A172 (cell line): ENCODE measurements around the gene BACE2. TPM values are rescaled to one million over a fixed set of nuclear protein-coding genes. Genes with fewer than 3 reads are reported as not detected.
"Not testable (repeated sequence)": the region's sequence is repeated elsewhere in the genome, so short reads cannot be mapped to it uniquely, and the experiment has no call there.

Experiments used
- DNase-seq: peaks from one replicate; pipeline ENCODE4 v3.0.0-alpha.2; 2015; ENCODE audit warnings: low spot score
- total RNA-seq: library from RNA; depleted of rRNA; stranded (reverse); fragments of >200 nt; shearing (Covaris generic); gene quantifications from 2 replicates; pipeline ENCODE4 v1.2.3, GENCODE V29; 2014

The BACE2 gene
- total RNA-seq, 1 experiment from 2014 or later, result 46.6 TPM

DNA sequence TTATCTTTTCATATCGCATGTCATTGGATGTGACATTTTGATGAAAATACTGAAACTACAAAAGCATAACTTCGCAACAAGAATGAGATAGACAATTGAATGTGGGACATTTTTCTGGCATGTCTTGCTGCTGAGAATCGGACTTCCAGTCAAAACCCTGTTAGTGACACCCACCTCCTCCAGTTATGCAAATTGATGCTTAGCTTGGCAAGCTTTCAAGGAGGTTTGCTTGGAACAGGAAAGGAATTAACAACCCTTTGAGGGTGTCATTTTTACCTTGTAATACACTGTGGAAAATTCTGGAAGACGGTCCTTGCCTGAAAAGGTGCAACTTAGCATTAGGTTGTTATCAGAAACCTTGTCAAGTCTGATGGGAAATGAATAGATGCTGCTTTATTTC, 109.9 kb downstream of the BACE2 start:
- no peak for DNase-seq

DNA sequence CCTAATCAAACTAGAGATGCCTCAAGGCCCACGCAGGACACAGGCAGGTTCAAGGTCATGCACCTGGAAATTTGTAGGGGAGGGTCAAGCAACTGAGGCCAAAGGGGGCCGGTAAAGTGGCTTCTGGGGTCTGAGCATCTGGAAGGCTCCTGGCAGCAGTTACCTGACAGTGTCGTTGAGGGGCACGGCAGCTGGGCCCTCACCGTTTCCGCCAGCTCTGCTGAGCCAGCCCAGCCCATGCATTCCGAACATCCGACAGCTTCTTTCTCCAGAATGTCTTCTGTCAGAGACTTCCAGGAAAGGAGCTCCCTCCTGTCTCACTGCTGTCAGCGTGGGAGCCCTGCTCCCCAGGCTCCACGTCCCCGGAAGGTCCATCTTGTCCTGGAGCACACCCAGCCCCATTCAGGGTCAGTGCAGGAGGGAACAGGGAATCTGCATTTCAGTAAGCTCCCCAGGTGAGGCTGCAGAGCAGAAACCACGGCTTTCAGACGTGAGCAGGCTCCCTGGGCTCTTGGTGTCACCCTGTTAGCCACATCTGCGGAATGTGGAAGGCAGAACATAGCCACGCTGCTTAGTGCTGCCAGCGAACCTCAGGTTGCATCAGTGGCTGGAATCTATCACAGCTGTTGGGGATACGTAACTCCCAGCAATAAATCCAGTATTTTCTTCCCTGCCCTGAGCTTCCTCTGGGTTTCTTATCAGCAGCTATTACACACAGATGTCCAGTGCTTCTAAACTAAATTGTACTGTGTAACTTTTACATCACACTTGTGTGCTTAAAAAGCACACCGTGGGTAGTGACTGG, 112.4 kb downstream of the BACE2 start:
- peak; percentile 29 for DNase-seq

DNA sequence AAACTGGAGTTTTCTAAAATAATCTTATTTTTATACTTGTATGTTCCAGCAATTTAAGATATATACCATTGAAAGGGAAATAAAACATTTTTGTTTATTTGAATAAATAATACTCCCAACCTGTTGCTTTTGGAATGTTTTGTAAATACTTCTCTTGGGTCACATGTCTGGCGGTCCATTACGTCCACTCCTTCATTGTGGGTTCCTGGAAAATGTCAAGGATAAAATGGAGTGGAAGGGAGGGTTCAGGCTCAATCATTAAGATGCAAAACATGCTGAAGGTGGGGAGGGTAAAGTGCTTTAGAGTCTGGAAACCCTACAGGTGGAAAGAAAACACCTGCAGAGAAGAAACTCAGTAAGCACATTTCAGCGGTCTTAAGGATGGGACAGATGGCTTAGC, 114.5 kb downstream of the BACE2 start:
- DNase-seq, result no peak

DNA sequence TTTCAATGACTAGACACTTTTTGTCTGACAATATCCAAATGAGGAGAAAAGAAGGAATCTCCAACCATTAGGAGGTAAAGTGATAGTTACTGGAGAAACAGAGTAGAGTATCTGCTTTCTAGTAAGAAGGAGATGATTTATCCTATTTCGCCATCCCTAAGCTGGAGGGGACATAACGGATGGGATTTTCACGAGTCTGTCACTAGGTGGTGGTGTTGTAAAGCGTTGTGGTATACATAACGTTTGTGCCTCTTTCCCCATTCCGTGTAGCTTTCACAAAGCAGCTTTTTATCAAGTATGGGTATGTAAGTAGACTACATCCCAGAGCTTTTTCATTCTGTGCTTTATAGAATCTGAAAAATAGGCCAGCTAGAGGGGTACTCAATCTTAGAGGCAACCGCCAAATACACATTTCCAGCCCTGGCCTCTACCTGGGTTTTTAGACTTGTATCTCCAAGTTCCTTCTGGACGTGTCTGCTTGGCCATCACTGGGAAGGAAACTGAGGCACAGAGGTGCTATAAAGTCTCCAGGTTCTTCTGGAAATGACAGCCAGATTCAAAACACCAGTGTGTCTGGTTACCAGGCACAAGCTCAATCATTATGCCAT, 115.4 kb downstream of the BACE2 start:
- DNase-seq, result peak; percentile 89

DNA sequence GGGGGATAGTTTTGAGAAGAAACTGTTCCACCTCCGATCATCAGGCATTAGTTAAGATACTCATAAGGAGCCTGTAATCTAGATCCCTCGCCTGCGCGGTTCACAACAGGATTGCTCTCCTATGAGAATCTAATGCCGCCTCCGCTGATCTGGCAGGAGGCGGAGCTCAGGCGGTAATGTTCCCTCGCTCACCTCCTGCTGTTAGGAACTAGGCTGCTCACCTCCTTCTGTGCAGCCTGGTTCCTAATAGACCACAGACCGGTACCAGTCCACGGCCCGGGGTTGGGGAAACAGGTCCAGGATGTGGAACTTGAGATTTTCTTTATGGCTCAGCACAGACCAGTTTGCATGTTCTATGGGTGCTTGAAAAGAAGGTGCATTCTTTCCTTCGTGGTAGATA, 121.5 kb downstream of the BACE2 start:
- no peak for DNase-seq

DNA sequence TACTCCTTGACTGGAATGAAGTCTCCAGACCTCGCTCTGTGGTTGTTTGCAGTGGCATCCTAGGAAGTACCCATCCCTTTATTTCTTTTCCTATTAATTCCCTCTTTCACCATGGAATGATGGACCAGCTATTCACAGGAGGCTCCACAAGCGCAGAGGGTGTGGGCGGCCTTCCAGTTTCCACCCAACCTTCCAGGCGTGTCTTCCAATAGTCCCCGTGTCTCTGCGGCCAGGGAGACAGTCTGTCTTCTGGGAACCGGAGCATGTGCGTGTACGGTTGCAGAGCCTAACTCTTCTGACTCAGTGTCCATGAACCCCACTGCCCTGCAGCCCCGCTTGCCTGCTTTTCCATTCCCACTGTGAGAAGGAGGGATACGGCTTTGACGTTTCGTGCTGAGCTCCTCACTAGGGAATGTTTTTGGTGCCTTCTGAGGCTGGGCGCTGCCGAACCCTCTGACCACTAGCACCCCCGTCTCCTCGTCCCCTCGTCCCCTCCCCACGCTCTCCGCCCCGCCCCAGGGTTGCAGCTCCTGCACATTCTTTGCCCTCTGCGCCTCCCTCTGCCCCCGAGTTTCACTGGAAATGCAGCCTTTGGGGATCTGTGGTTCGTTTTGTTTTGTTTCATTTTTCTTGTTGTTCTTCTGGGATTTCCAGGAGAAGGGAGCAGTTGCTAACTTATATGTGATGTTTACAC, 122.3 kb downstream of the BACE2 start:
- DNase-seq, result no peak

DNA sequence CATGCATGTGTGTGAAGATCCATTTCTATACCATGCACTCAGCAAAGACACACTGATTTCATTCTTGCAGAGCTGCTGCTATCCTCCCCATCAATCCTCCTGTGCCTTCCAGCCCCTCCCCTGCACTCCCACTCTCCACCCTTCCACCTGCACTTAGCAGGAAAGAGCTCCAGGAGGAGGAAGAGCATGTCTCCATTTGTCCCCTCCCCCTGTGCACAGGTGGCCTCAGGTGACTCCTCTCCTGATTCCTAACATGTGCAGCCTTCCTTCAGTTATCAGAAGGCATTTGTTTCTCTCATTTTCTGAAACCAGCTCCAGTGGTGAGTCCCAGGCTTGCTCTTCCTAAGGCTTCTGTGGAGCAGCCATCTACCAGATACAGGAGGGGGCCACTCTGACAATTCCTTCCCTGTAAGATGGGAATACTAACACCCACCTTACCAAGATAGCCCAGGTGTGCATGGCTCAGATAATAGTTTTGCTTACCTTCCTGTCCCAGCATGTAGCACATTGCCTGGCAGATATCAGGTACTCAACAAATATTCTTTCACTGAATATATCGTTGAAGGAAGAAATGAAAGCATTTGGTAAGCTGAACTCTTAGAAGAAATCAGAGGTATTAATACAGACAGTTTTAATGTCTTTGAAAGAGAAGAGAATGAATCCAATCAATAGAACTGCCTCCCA, 126.7 kb downstream of the BACE2 start:
- no peak for DNase-seq

DNA sequence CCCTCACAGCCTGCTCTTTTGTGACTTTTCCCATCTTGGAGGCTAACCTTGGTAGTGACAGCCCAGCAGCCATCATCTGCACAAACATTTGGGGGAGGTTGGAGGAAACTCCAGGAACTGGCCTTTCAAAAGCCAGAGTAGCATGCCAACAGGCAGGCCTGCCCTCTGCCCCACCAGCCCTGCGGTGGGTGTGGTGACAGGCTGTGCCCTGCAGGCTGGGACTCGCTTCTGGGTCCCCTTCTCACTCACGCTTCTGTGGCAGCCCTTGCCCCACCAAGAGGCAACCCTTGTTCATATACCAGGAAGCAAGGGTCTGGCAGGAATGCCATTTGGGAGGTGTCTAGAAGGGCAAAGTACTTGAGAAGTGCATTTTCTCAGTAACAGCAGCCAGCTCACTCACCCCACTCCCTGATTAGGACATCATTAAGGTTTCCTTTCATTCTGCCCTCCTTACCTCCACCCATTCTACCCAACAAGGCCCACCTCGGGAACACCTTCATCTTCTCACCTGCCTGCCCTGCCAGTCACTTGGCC, 127.8 kb downstream of the BACE2 start:
- no peak for DNase-seq

DNA sequence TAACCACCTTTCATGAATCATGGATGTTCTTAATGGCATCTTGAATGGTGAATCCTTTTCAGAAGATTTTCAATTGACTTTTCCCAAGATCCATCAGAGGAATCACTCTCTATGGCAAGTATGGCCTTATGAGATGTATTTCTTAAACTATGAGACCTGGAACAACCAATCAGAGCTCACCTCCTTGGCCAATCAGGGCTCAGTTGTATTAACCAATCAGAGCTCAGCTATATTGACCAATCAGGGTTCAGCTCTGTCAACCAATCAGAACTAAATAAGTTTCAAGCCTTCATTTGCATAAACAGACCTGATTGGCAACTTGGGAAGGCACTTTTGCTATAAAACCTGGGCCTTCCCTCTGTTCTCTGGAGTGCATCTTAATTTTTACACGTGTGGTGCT, 135.0 kb downstream of the BACE2 start:
- DNase-seq, result peak; percentile 22

DNA sequence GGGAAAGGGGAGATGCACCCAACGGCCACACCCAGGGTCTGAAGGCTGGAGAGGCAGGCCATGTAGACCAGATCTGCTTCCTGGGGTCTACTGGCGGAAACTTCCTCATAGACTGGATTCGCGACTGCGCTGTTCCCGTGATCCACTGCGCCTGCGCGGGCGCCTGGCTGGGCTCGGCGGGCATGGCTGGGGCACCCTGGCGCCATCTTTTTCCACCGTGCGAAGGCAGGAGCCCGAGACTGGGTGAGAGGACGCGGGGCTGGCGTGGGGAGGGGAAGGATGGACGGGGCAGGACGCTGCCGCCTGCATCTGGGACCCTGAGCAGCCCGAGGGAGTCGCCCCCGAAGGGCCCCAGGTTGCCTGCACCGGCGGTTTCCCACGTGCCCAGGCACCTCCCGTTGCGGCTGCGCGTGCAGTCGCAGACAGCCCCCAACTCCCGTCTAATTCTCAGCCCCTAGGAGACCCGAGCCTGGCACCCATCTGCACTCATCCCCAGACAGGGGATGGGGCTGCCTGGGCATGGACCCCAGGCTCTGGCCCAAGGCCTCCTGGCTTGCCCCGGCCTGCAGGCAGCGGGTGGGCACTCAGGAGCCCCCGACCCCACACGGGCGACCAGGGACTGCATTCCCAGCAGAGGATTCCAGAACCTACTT, 136.2 kb downstream of the BACE2 start:
- DNase-seq, result no peak

DNA sequence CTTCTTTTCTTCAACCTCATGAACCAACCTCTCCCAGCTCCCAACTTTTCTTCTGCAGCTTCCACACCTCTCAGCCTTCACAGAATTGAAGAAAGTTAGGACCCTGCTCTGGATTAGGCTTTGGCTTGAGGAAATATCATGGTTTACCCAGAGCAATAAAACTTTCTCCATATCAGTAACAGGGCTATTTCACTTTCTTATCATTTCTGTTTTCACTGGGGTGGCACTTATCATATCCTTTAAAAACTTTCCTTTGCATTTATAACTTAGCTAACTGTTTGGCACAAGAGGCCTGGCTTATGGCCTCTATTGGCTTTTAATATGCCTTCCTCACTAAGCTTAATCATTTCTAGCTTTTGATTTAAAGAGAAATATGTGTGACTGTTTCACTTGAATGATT, 139.3 kb downstream of the BACE2 start:
- DNase-seq, result no peak

DNA sequence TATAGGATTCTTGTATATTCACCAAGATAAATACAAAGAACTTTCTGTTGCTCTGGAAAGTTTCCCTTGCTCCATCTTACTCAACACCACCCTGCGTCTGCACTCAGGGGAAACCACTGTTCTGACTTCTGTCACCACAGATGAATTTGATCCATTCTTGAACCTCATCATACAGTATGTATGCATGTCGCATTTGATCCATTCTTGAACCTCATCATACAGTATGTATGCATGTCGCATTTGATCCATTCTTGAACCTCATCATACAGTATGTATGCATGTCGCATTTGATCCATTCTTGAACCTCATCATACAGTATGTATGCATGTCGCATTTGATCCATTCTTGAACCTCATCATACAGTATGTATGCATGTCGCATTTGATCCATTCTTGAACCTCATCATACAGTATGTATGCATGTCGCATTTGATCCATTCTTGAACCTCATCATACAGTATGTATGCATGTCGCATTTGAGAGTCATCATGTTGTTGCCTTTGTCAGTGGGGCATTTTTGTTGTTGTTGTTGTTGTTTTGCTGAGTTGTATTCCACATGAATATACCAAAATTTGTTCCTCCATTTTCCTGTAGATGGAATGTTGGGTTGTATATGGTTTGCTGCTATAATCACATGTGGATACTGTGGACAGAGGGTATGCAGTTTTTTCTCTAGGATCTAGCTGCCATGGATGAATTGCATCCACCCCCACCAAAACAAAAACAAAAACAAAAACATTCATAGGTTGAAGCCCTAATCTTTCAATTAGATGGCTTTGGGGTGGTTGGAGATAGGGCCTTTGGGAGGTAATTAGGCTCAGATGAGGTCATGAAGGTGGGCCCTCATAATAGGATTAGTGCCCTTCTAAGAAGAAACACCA, 145.6 kb downstream of the BACE2 start:
- DNase-seq, result not testable (repeated sequence)

DNA sequence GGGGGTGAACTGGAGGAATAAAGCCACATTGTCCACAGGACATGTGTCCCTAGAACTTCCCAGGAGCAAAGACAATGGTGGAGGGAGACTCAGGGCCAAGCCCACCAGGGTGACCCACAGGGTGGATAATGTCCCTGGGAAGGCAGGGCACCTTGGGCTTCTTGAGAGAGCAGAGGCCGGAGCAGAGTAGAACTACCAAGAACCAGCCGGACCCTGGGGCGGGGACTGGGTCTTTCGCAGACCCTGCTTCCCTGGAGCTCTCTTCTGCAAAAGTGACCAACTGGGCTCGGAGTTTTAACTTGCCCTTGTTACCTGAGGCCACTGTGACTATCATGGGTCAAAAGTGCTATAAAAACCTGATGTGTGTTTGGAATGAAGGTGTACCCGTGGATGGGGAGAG, 147.8 kb downstream of the BACE2 start:
- no peak for DNase-seq

DNA sequence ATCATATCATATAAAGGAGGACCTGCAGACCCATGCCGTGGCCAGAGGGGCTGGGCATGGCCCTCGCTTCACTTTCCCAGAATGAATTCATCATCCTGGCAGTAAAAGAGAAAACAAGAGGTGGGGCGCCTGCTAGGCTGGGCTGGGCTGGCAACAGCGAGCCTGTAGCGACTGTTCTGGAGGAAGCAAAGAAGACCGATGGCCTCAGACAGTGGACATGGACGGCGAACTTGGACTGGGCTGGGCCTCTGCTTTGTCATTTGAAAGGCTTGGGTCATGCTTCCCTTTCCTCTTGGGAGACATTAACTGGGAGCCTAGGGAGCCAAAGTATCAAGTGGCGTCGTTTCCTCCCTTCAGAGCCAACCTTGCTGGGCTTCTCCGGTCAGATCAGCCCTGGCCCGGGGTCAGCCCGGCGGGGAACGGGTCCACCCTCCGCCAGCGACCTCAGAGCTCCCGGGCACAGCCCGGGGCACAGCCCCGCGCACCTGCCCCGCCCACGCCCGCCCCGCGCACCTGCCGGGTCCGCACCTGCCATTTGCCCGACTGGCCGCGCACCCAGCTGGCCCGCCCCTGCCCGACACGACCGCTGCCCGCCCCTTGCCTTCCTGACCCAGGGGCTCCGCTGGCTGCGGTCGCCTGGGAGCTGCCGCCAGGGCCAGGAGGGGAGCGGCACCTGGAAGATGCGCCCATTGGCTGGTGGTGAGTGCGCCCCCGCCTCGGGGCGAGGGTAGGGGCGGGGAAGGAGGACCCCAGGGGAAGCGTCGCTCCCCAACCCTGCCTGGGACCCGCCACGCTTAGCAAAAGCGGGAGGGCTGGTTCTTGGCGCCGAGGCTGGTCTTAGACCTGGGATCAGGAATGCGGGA, 148.5 kb downstream of the BACE2 start, which contains the start of gene FAM3B:
Gene FAM3B, plus strand, starts transcription at position 602 of the 863 bp plus-strand sequence. Its CDS starts 79 bp downstream, at position 681.
- DNase-seq, result no peak

DNA sequence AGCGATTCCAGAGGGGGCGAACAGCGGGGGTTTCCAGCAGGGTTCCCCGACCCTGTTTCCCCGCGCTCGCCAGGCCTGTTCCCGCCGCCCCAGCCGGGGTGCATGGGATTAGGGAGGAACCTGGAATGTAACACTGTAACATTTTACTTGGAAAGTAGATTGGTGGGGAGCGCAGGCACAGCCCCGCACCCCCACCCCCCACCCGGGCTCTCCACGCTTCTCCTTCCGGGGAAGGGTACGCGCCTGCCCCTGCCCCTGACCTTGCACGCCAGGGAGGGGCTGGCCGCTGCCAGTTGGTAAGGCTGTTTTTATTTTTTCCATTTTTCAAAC, 149.1 kb downstream of the BACE2 start:
- no peak for DNase-seq

DNA sequence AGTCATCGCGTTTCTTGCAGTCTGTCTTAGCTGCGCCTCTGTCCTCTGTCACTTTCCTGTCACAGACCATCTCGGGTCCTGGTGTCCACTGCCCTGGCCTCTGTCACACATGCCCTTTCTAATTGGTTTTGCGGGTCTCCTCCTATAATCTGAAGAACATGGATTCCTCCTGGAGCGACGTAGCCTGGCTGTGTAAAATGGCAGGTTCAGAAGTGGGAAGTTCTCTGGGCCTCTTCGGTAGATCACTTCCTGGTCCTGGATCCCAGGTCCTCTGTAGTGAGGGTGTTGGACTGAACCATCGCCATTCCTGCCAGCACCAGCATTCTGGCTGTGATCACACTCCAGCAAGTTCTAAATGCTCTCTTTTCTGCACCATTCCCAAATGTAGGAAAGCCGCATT, 149.5 kb downstream of the BACE2 start:
- no peak for DNase-seq

DNA sequence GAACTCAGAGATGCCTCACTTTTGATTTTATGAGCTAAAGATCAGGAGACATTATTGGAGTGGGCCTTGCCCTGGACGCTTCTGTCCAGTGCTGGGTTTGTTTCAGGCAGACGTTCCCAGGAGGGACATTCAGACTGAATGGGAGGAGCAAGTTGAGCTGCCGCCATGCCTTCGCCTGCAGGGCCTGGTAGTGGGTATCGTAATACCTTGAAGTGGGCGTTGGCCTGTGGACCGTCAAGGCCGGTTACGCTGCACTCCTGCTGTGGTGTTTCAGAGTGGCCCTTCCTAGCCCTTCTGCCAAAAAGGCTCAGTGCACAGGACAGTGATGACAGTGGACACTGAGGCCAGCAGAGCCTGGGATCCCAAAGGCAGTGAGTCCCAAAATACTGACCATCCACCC, 150.3 kb downstream of the BACE2 start:
- no peak for DNase-seq

DNA sequence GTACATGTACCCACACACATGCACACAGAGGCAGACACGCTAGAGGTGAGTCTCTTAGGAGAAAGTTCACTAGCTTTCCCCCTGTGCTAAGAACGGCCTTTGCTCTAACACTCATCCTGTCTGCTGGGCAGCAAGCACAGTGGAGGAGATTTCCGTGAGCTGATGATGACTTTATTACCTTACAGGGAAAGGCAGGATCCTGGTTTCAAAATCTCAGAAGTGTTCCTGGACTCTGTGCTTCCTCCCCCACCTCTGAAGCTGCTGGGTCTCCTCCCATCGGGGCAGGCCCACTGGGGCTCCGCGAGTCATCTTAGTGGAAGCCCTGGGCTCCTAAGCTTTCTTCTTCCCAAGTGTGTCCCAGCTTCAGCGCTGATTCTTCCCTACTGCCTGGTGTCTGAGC, 151.3 kb downstream of the BACE2 start:
- DNase-seq, result peak; percentile 13

DNA sequence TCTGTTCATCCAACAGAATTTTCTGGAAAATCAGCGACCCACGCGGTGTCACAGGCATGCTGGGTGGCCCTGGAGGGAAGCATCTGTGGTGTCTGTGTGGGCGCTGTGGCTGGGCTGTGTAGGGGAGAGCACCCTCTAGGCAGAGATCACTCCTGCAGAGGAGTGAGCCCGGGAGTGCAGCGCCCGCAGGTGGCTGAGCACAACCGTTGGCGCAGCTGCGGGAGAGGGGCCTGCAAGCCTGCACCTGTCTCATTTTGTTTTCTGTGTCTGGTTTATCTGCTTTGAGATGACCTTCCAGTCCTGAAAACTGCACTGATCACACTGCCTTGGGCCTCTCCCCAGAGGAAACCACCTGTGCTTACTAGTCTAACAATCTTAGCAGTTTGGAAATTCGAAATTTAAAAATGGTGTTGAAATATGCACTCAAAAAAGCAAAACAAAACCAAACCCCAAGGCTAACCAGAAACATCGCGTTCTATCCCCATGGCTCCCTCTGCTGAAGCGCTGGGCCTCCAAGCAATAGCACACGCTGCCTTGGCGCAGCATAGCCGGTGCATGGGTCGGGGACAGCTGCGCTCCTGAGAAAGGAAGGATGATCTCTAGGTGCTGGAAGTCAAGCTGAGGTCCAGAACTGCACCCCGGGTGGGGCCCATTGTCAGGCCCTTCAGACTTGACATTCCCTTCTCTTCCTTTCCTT, 153.4 kb downstream of the BACE2 start:
- DNase-seq, result no peak
